Mucosa of descending colon (tissue), 3 donors: ENCODE data around the gene EPN1. TPM values are rescaled to one million over a fixed set of nuclear protein-coding genes. Genes with fewer than 3 reads are reported as not detected.

Experiments
- ATAC-seq: fragments of 200-7000 bp; cut with Tn5 transposase; one replicate; pipeline ENCODE4 v1.9.1; 2020; ENCODE audit warnings: mild to moderate bottlenecking, moderate library complexity
- DNase-seq, 3 donors: peaks; one replicate each; pipeline ENCODE4 v3.0.0-alpha.2; 2020
- H3K36me3 ChIP-seq: fragments of 200-600 bp; one replicate; pipeline ENCODE4 v1.8.0; 2021; ENCODE audit warnings: low read depth, mild to moderate bottlenecking
- H3K4me1 ChIP-seq: fragments of 200-600 bp; one replicate; pipeline ENCODE4 v1.8.0; 2021; ENCODE audit warnings: low read depth, mild to moderate bottlenecking
- H3K4me3 ChIP-seq: fragments of 200-600 bp; one replicate; pipeline ENCODE4 v1.8.0; 2021; ENCODE audit warnings: mild to moderate bottlenecking
- H3K9me3 ChIP-seq: fragments of 200-600 bp; one replicate; pipeline ENCODE4 v1.8.0; 2021; ENCODE audit warnings: mild to moderate bottlenecking
- CTCF ChIP-seq: fragments of 200-600 bp; IDR thresholded peaks from one replicate; pipeline ENCODE4 v1.8.0; 2022; ENCODE audit warnings: antibody characterized with exemption, mild to moderate bottlenecking
- intact Hi-C, 2 donors: fragments of 100-400 bp; cut with DNase I in 1 of 2; cut with micrococcal nuclease in 1 of 2; formaldehyde crosslinking; loops; one replicate each; pipeline versions ENCODE4 v1.11.0 to v1.11.1; 2022; cut with DNase I, micrococcal nuclease
- total RNA-seq, 3 donors: library from RNA; stranded (reverse); fragmentation: NEBNext Ultra II Directional in 2 of 3; extraction: Animal tissue kit (Norgen Biotek cat#: 25700) in 2 of 3; gene quantifications; one replicate each; pipeline versions ENCODE4 v1.2.1 to v1.2.4, GENCODE V29; 2021 to 2023
- donor health status: DM: no; HTN: no; CAD: no; lungs with moderate emphysema.
- donor health status: DM: no; HTN: no; CAD: no.
- donor health status: DM: no; HTN: yes; CAD: no.

The EPN1 gene
- total RNA-seq, 3 donors from 2014 or later = 156 to 251 (median 192) TPM

GRCh38 chr19:55647732-55648584 is 27.1 kb upstream of the EPN1 start, which contains the start of gene CCDC106:
Gene CCDC106, plus strand, starts transcription at chr19:55648212. Its CDS starts 835 bp downstream, at chr19:55649047.
- TF ChIP-seq CTCF = no peak
- H3K4me1 ChIP-seq = peaks cover 18% of the 10 kb centered on the region
- intact Hi-C loops = no loop called here
- peak; percentile 71 to 79 (median 73) for DNase-seq
- H3K9me3 ChIP-seq = no peaks in the 10 kb centered on the region
- peak within 1 kb of the TSS; percentile 63 for H3K4me3 ChIP-seq
- ATAC-seq = peak; percentile 57
- no peaks in the 10 kb centered on the region for H3K36me3 ChIP-seq

GRCh38 chr19:55648585-55649267 is 26.3 kb upstream of the EPN1 start:
- intact Hi-C loops = no loop called here
- peaks cover 20% of the 10 kb centered on the region for H3K4me1 ChIP-seq
- peak overlapping the region; percentile 63 for H3K4me3 ChIP-seq
- no peak for TF ChIP-seq CTCF
- H3K9me3 ChIP-seq = no peaks in the 10 kb centered on the region
- no peak for DNase-seq
- no peaks in the 10 kb centered on the region for H3K36me3 ChIP-seq
- ATAC-seq = no peak

GRCh38 chr19:55649268-55650125 is 25.5 kb upstream of the EPN1 start:
- intact Hi-C loops = no loop called here
- peaks cover 15% of the 10 kb centered on the region for H3K4me1 ChIP-seq

GRCh38 chr19:55650126-55650557 is 24.9 kb upstream of the EPN1 start:
- intact Hi-C loops = no loop called here
- ATAC-seq = no peak
- DNase-seq = no peak
- Histone ChIP-seq H3K9me3 (no peaks in the 10 kb centered on the region), H3K36me3 (no peaks in the 10 kb centered on the region), H3K4me1 (peaks cover 11% of the 10 kb centered on the region), H3K4me3 (no peak overlapping the region)
- no peak for TF ChIP-seq CTCF

More at GRCh38 chr19:55649268-55650125, 25.5 kb upstream of the EPN1 start:
- DNase-seq = no peak
- no peak for ATAC-seq
- Histone ChIP-seq H3K9me3 (no peaks in the 10 kb centered on the region), H3K4me3 (no peak overlapping the region), H3K36me3 (no peaks in the 10 kb centered on the region)
- TF ChIP-seq CTCF = no peak

- no peak for DNase-seq
- H3K4me1 ChIP-seq = peaks cover 12% of the 10 kb centered on the region
- no peaks in the 10 kb centered on the region for H3K9me3 ChIP-seq
- H3K36me3 ChIP-seq = no peaks in the 10 kb centered on the region
- no peak overlapping the region for H3K4me3 ChIP-seq
- no peak for TF ChIP-seq CTCF
- intact Hi-C loops = no loop called here
- ATAC-seq = no peak
These were observed 24.3 kb upstream of the EPN1 start for GRCh38 chr19:55650602-55651230.
